ENCODE results near the gene P2RY12.

DNA sequence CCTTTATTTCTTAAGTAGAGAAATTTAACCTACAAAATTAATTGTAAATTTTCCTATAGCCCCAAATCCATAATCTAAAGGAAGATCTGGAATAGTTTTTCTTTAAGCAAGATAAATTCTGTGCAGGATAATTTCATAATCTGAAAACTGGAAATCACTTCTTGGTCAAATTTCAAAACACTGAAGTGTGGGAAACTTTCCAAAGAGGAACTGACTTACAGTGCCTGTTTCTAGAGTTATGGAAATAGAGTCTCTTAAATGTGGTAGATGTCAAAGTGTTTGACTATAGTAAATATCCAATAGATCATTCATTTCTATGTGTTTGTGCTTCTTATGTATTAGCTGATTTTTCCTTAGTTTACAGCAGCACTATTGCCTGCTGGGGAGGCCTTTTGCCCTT is 53.7 kb downstream of the P2RY12 start:
- TF ChIP-seq, protein P1, sequence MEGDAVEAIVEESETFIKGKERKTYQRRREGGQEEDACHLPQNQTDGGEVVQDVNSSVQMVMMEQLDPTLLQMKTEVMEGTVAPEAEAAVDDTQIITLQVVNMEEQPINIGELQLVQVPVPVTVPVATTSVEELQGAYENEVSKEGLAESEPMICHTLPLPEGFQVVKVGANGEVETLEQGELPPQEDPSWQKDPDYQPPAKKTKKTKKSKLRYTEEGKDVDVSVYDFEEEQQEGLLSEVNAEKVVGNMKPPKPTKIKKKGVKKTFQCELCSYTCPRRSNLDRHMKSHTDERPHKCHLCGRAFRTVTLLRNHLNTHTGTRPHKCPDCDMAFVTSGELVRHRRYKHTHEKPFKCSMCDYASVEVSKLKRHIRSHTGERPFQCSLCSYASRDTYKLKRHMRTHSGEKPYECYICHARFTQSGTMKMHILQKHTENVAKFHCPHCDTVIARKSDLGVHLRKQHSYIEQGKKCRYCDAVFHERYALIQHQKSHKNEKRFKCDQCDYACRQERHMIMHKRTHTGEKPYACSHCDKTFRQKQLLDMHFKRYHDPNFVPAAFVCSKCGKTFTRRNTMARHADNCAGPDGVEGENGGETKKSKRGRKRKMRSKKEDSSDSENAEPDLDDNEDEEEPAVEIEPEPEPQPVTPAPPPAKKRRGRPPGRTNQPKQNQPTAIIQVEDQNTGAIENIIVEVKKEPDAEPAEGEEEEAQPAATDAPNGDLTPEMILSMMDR (IDR thresholded peaks at IDR 0.05): no peak
- TF ChIP-seq POLR2A (IDR thresholded peaks at IDR 0.05): no peak
- TF ChIP-seq POLR2AphosphoS5 (IDR thresholded peaks at IDR 0.05): no peak
- TF ChIP-seq EP300 (IDR thresholded peaks at IDR 0.05): no peak
